Lung (tissue), 12 donors: ENCODE data around the gene GC. TPM values are rescaled to one million over a fixed set of nuclear protein-coding genes. Genes with fewer than 3 reads are reported as not detected.

Source experiments
- ATAC-seq: fragments of 200-7000 bp; cut with Tn5 transposase; one replicate; pipeline ENCODE4 v1.9.1; 2020; ENCODE audit warnings: moderate number of reproducible peaks; ENCODE audit not compliant: insufficient read depth, low FRiP score
- DNase-seq, 3 donors: peaks; one replicate each; pipeline ENCODE4 v3.0.0-alpha.2; 2013 to 2017
- H3K27ac ChIP-seq, 2 donors: one replicate each; pipeline ENCODE4 v1.5.1; 2013; ENCODE audit warnings: mild to moderate bottlenecking in 2 of 2, moderate library complexity in 2 of 2, control low read depth in 1 of 2, inconsistent platforms in 1 of 2, low read depth in 1 of 2, low read length in 1 of 2
- H3K27me3 ChIP-seq, 3 donors: one replicate each; pipeline ENCODE4 v1.5.1; 2013; ENCODE audit warnings: low read length in 2 of 3; ENCODE audit not compliant: control insufficient read depth in 3 of 3, insufficient read depth in 3 of 3
- H3K36me3 ChIP-seq, 4 donors: one replicate each; pipeline ENCODE4 v1.5.1; 2013; ENCODE audit warnings: low read length in 4 of 4, mild to moderate bottlenecking in 1 of 4, moderate library complexity in 1 of 4; ENCODE audit not compliant: control insufficient read depth in 4 of 4, insufficient read depth in 4 of 4
- H3K4me1 ChIP-seq, 5 donors: one replicate each; pipeline ENCODE4 v1.5.1; 2013; ENCODE audit warnings: low read length in 5 of 5, mild to moderate bottlenecking in 2 of 5, moderate library complexity in 1 of 5; ENCODE audit not compliant: control insufficient read depth in 5 of 5, insufficient read depth in 5 of 5
- H3K4me3 ChIP-seq: one replicate; pipeline ENCODE4 v1.5.1; 2013; ENCODE audit warnings: mild to moderate bottlenecking, control low read depth, moderate library complexity
- H3K9ac ChIP-seq, 2 donors: one replicate each; pipeline ENCODE4 v1.5.1; 2013; ENCODE audit warnings: low read length in 2 of 2, control low read depth in 1 of 2; ENCODE audit not compliant: insufficient read depth in 1 of 2
- H3K9me3 ChIP-seq, 4 donors: one replicate each; pipeline ENCODE4 v1.5.1; 2013; ENCODE audit warnings: low read length in 3 of 4, mild to moderate bottlenecking in 1 of 4, moderate library complexity in 1 of 4; ENCODE audit not compliant: control insufficient read depth in 4 of 4, insufficient read depth in 3 of 4
- WGBS, 2 donors: extraction: QIAGEN DNeasy Blood & Tissue Kit; methylation state at CpG; one replicate each; pipeline ENCODE4 v1.1.7; 2013; 5-methylcytosine and 5-hydroxymethylcytosine counted together
- polyA plus RNA-seq, 2 donors: library from polyadenylated mRNA; stranded (reverse); fragments of 200-250 nt; gene quantifications; one replicate each; pipeline ENCODE4 v1.2.1, GENCODE V29; 2013
- total RNA-seq, 2 donors: library from RNA; depleted of rRNA in 1 of 2; stranded (reverse); fragments of >200 nt in 1 of 2; gene quantifications; one replicate each; pipeline ENCODE4 v1.2.1, GENCODE V29; 2014 to 2021
- TF ChIP-seq, protein P1 (sequence below): IDR thresholded peaks from 2 replicates; pipeline ENCODE4 v1.5.1; 2012; ENCODE audit warnings: mild to moderate bottlenecking; ENCODE audit errors: control extremely low read depth, extremely low read depth
- donor health status: control.
- donor health status: control.
- donor health status: Bipolar disorder and iron deficiency.
- donor health status: healthy.
- donor health status: DM: yes; HTN: yes; CAD: no.

The GC gene
- total and polyA plus RNA-seq, 4 donors, result 0.08 to 2.1 TPM; not detected in 2

- H3K27ac ChIP-seq, result no peak overlapping the region
- TF ChIP-seq, protein P1, sequence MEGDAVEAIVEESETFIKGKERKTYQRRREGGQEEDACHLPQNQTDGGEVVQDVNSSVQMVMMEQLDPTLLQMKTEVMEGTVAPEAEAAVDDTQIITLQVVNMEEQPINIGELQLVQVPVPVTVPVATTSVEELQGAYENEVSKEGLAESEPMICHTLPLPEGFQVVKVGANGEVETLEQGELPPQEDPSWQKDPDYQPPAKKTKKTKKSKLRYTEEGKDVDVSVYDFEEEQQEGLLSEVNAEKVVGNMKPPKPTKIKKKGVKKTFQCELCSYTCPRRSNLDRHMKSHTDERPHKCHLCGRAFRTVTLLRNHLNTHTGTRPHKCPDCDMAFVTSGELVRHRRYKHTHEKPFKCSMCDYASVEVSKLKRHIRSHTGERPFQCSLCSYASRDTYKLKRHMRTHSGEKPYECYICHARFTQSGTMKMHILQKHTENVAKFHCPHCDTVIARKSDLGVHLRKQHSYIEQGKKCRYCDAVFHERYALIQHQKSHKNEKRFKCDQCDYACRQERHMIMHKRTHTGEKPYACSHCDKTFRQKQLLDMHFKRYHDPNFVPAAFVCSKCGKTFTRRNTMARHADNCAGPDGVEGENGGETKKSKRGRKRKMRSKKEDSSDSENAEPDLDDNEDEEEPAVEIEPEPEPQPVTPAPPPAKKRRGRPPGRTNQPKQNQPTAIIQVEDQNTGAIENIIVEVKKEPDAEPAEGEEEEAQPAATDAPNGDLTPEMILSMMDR, result no peak
- H3K4me3 ChIP-seq, result no peak overlapping the region
- H3K27me3 ChIP-seq, result no peaks in the 10 kb centered on the region
- no peak for ATAC-seq
- H3K36me3 ChIP-seq, result no peaks in the 10 kb centered on the region
- DNase-seq, result no peak
- peaks cover 0 to 7% (median 0%) of the 10 kb centered on the region in 5 donors for H3K4me1 ChIP-seq
- WGBS, 2 donors, result 82 to 91% methylated on average over 3 of the region's 3 CpGs
- H3K9me3 ChIP-seq, result no peaks in the 10 kb centered on the region
- no peak overlapping the region for H3K9ac ChIP-seq
Measured at GRCh38 chr4:71711985-71712348, 71.9 kb downstream of the GC start.

DNA sequence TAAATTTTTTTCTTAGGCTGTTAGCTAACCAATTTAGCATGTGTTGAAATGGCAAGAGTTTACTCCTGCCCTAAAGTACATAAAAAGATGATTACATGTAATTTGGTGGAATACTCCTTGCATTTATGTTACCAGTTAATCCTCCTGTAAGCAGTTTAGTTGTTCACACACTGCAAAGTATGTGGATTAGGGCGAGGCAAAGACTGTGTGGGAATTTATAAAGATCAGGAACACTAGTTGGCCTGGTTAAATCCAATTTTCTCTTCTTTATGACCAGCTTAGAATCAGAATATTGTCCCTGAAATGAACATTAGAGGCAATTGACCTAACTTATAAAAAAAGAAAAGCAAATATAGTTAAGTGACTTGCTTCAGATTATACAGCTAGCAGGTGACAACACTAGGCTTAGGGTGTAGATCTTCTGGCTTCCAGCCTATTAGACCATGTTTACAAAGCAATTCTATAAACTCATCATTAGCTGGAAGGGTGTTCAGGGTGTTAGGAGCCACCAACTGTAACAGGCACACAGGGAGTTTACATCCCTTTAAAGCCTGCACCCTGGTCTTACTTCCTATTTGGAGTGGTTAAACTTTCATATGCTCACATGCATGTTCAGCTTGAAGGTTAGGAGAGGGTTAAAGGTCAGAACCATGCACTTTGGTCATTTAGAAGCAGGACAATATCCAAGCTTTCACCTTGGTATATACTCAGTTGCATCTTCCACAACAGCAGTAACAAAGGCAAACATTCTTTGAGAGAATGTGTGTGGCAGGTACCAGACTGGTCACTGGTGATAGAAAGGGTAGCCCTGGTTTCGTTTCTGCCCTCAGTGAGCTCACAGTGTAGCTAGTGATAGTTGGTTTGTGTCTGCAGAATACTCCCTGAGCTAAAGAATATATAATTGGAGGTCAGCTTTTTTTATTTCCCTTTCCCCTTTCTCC, 72.6 kb downstream of the GC start:
- peaks cover 0 to 7% (median 0%) of the 10 kb centered on the region in 5 donors for H3K4me1 ChIP-seq
- H3K27me3 ChIP-seq, result no peaks in the 10 kb centered on the region
- H3K27ac ChIP-seq, result no peak overlapping the region
- H3K4me3 ChIP-seq, result no peak overlapping the region
- TF ChIP-seq, protein P1, result no peak
- no peak overlapping the region for H3K9ac ChIP-seq
- H3K36me3 ChIP-seq, result no peaks in the 10 kb centered on the region
- DNase-seq, result no peak
- 70 to 75% methylated on average over 2 of the region's 2 CpGs for WGBS, 2 donors
- H3K9me3 ChIP-seq, result no peaks in the 10 kb centered on the region
- no peak for ATAC-seq

DNA sequence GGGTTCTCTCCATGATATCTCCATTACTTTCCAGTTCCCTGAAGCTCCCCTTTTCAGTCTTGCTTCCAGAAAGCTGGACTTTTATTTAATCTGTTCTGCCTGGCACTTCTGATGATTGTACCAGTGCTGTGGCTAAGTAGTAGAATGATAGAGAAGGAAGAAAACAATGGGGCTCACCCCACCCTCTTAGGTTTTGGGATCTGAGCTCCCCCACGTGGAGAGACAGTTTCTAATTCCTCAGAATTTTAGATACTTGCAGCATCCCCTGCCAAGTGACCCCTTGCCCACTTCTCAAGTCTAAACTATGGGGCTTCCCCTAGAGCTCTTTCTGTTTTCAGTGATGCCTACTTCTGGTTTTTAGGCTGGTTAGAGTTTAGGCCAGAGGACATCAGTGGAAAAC, 73.9 kb downstream of the GC start:
- TF ChIP-seq, protein P1, result no peak
- H3K4me1 ChIP-seq, result peaks cover 0 to 7% (median 0%) of the 10 kb centered on the region in 5 donors
- 25 to 39% methylated on average over 1 of the region's 1 CpG for whole genome bisulfite sequencing, 2 donors
- no peaks in the 10 kb centered on the region for H3K27me3 ChIP-seq
- H3K9me3 ChIP-seq, result no peaks in the 10 kb centered on the region
- no peaks in the 10 kb centered on the region for H3K36me3 ChIP-seq
- DNase-seq (peak in 2 of 3 donors; percentile 26 to 57), ATAC-seq (no peak)
- no peak overlapping the region for H3K4me3 ChIP-seq
- H3K27ac ChIP-seq, result no peak overlapping the region
- no peak overlapping the region for H3K9ac ChIP-seq
